NCI-H2107 treated with DMSO at 0.1 percent for 48 hours (cell line): ENCODE measurements around the gene MAP3K15.

ENCODE experiments used
- DNase-seq: peaks from one replicate; lab custom pipeline; 2025; ENCODE audit not compliant: unreplicated experiment; lab: John Stamatoyannopoulos, UW

The MAP3K15 gene

GRCh38 chrX:19514791-19515614, at the start of gene MAP3K15:
TSS of gene MAP3K15 (minus strand) at chrX:19515508. CDS start at chrX:19515261, 247 bp downstream.
- no peak for DNase-seq

GRCh38 chrX:19564606-19565005, 49.3 kb upstream of the MAP3K15 start:
- DNase-seq, result no peak

- no peak for DNase-seq
These were observed 48.4 kb upstream of the MAP3K15 start for GRCh38 chrX:19563746-19564145.

GRCh38 chrX:19563327-19563726, 48.0 kb upstream of the MAP3K15 start:
- DNase-seq, result no peak

- no peak for DNase-seq
These were observed 45.3 kb upstream of the MAP3K15 start for GRCh38 chrX:19560611-19561010.

- DNase-seq, result no peak
These were observed 42.5 kb upstream of the MAP3K15 start for GRCh38 chrX:19557822-19558221.

- DNase-seq, result no peak
These were observed 40.9 kb upstream of the MAP3K15 start for GRCh38 chrX:19556202-19556601.

GRCh38 chrX:19555683-19556082, 40.4 kb upstream of the MAP3K15 start:
- DNase-seq, result no peak

- no peak for DNase-seq
These were observed 39.9 kb upstream of the MAP3K15 start for GRCh38 chrX:19555236-19555635.

GRCh38 chrX:19554786-19555185, 39.5 kb upstream of the MAP3K15 start:
- DNase-seq, result peak; percentile 45

GRCh38 chrX:19552793-19553192, 37.5 kb upstream of the MAP3K15 start:
- DNase-seq, result no peak

- DNase-seq, result no peak
These were observed 34.5 kb upstream of the MAP3K15 start for GRCh38 chrX:19549838-19550237.

- DNase-seq, result no peak
These were observed 33.6 kb upstream of the MAP3K15 start for GRCh38 chrX:19548934-19549333.

GRCh38 chrX:19548279-19548678, 33.0 kb upstream of the MAP3K15 start:
- no peak for DNase-seq

GRCh38 chrX:19545651-19546050, 30.3 kb upstream of the MAP3K15 start:
- no peak for DNase-seq

- DNase-seq, result peak; percentile 49
These were observed 29.5 kb upstream of the MAP3K15 start for GRCh38 chrX:19544693-19545305.

- DNase-seq, result no peak
These were observed 28.7 kb upstream of the MAP3K15 start for GRCh38 chrX:19543951-19544381.

GRCh38 chrX:19543020-19543715, 27.9 kb upstream of the MAP3K15 start:
- no peak for DNase-seq

- no peak for DNase-seq
These were observed 26.6 kb upstream of the MAP3K15 start for GRCh38 chrX:19541931-19542330.

GRCh38 chrX:19541196-19541595, 25.9 kb upstream of the MAP3K15 start:
- no peak for DNase-seq

GRCh38 chrX:19540076-19540475, 24.8 kb upstream of the MAP3K15 start:
- DNase-seq, result no peak

- DNase-seq, result no peak
These were observed 24.4 kb upstream of the MAP3K15 start for GRCh38 chrX:19539665-19540064.
